HL-60 (cell line): Measurements from ENCODE around the gene WNT7B.

ENCODE experiments used
- POLR2AphosphoS5 ChIP-seq: IDR thresholded peaks from 2 replicates; pipeline ENCODE4 v1.6.1; 2012; ENCODE audit warnings: low read depth
- SPI1 ChIP-seq: IDR thresholded peaks from 2 replicates; pipeline ENCODE4 v1.6.1; 2012; ENCODE audit warnings: low read depth, mild to moderate bottlenecking, borderline replicate concordance
- TF ChIP-seq, protein P1 (sequence below): IDR thresholded peaks from one replicate; pipeline ENCODE4 v1.5.1; 2011; ENCODE audit warnings: low read length, control low read depth, inconsistent platforms; ENCODE audit not compliant: insufficient read depth

- TF ChIP-seq, protein P1, sequence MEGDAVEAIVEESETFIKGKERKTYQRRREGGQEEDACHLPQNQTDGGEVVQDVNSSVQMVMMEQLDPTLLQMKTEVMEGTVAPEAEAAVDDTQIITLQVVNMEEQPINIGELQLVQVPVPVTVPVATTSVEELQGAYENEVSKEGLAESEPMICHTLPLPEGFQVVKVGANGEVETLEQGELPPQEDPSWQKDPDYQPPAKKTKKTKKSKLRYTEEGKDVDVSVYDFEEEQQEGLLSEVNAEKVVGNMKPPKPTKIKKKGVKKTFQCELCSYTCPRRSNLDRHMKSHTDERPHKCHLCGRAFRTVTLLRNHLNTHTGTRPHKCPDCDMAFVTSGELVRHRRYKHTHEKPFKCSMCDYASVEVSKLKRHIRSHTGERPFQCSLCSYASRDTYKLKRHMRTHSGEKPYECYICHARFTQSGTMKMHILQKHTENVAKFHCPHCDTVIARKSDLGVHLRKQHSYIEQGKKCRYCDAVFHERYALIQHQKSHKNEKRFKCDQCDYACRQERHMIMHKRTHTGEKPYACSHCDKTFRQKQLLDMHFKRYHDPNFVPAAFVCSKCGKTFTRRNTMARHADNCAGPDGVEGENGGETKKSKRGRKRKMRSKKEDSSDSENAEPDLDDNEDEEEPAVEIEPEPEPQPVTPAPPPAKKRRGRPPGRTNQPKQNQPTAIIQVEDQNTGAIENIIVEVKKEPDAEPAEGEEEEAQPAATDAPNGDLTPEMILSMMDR, result no peak
- TF ChIP-seq SPI1 (no peak), POLR2AphosphoS5 (no peak)
Measured at GRCh38 chr22:45907378-45907777, 69.6 kb downstream of the WNT7B start.
